Posterior cingulate gyrus (tissue), 11 donors: ENCODE measurements around the gene ESPN.
A peak's percentile ranks its signal among the peaks of the same experiment; 100 is the strongest.
"Not testable (repeated sequence)": the region's sequence is repeated elsewhere in the genome, so short reads cannot be mapped to it uniquely, and the experiment has no call there.

Experiments used
- DNase-seq, 10 donors: peaks; one replicate each; pipeline versions ENCODE4 v3.0.0 to v3.0.0-alpha.2; 2020 to 2021; ENCODE audit warnings: mixed read lengths in 3 of 10
- intact Hi-C: fragments of 100-400 bp; cut with DNase I; formaldehyde crosslinking; loops from one replicate; pipeline ENCODE4 v1.15.1; 2023

The ESPN gene

DNA sequence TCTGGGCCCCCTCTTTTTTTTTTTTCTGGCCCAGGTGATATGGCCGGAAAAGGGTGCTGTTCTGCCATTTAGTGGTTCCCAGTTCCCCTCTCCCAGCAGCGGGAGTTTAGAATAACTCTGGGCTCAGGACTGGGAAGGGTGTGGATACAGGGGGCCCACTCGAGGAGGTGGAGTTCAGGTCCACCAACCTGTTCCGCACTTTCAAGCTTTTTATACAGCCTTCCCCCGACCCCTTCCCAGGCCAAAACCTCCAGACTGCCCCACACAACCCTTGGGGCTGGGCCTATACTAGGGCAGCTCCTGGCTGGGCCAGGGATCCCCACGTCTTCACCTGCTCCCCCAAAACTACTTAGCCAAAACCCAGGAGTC is 66.5 kb downstream of the ESPN start:
- no peak for DNase-seq
- intact Hi-C loops: no loop called here

DNA sequence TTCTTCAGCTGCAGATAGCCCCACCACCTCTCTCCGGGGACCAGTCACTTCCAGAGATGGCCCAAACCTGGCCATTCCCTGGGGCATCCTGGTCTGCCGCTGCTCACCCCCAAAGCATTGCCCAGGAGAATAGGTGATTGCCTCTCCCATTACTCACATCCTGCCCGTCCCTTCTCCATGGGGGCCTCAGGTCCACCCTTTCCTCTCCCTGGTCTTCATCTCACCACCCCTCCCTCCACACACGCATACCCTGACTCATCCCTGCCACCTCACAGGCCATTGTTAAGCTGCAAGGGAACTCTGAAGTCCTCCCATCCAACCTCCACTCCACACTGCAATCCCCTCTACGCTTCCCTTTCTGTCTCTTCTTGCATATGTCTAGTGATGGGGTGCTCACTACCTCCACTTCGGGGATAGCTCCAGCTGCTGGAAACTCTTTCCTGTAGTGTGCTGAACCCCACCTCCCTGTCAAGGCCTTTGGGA is 66.9 kb downstream of the ESPN start, which contains the start of gene PLEKHG5:
TSS of gene PLEKHG5 (minus strand) at position 188 of the 483 bp plus-strand sequence. CDS start 14,096 bp downstream, outside the sequence.
- intact Hi-C loops: no loop called here
- peak in 1 of 10 donors; percentile 66 for DNase-seq

DNA sequence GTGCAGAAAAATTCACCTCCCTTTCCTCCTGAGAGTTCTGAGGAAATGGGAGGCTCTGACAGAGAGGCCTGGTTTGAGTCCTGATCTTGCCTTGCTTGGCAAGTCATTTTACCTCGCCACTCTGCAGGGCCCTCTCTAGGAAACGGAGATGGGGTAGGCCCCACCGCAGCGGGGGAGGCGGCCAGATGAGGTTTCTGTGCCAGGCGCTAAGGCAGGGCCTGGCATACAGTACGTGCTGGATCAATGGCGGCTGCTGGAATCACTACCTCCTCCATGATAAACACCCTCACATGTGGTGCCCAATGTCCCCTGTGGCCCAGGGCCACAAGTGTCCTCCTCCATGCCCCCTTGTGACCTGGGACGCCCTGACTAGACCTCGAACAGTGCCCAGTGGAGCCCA is 67.4 kb downstream of the ESPN start:
- DNase-seq: peak in 1 of 10 donors; percentile 67
- intact Hi-C loops: no loop called here

DNA sequence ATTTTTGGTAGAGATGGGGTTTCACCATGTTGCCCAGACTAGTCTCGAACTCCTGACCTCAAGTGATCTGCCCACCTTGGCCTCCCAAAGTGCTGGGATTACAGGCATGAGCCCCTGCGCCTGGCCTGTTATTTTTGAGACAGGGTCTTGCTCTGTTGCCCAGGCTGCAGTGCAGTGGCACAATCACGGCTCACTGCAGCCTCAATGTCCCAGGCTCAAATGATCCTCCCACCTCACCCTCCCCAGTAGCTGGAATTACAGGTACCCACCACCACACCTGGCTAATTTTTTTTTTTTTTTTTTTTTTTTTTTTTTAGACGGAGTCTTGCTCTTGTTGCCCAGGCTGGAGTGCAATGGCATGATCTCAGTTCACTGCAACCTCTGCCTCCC is 69.3 kb downstream of the ESPN start:
- intact Hi-C loops, DNase-seq: not testable (repeated sequence)

DNA sequence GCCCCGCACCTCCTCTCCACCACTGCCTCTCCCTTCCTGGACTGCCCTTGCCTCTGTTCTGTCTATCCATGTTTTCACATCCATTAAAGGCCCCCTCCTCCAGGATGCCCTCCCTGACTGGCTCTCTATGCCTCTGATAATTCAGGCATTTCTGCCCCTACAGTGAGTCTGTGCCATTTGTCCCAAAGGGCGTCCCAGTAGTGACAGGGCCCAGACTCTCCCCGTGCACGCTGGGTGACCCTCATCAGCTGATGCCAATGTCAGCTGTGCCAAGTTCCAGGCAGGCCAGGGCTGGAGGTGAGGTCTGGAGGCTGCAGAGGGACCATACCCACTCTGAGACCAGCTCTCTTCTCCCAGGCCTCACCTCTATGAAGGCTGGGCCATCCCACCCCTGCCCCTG is 70.1 kb downstream of the ESPN start:
- DNase-seq: no peak
- intact Hi-C loops: no loop called here

DNA sequence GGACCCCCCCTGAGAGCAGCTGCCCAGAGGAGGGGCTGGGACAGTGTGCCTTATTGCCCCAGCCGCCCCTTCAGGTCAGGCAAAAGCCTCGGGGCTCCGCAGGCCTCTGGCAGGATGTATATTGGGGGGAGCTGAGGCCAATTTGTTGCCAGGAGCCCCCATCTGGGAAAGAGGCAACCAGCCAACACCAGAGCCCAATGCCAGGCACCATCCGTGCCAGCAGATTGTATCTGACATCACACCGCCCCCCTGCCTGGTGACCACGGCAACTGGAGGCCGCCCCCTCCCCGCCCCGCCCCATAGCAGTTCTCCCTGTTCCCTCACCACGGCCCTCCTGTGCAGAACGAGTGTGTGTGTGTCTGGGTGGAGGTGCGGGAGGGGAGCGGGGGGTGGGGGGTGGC is 70.5 kb downstream of the ESPN start:
- intact Hi-C loops: no loop called here
- DNase-seq: peak in 5 of 10 donors; percentile 41 to 89 (median 69)

DNA sequence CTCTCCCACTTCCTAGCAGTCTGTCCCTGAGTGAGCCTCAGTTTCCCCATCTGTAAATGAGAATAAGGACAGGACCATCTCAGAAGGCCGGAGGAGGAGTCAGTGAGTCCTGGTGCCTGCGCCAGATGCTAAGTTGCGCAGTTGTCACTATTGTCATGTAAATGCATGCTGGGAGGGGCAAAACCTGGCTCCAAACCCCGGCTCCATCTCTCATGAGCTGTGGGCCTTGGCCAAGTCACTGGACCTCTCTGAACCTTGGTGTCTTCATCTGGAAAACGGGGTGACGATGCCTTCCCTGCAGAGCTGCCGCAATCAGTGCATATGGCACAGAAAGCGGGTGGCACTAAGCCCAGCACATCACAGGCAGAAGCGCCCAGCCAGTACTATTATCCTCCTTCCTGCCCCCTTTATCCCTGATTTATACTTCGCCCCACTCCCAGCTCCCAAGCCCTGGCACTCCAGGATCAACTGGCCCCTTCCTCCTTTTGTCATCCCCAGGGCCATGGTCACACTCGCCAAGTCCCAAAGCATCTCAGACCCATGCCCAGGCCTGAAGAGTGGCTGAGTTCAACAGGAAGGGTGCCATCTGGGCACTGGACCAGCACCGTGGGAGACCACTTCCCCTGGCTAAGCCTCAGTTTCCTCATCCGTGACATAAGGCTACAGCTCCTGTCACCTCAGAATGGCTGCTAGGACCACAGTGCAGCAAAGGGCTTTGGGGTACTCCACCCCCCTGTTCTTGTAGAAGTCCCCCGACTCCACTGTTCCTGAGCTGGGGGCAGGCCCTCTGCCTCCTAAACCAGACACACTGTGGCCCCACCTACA is 71.2 kb downstream of the ESPN start:
- peak in 3 of 10 donors; percentile 47 to 88 (median 57) for DNase-seq
- intact Hi-C loops: no loop called here

DNA sequence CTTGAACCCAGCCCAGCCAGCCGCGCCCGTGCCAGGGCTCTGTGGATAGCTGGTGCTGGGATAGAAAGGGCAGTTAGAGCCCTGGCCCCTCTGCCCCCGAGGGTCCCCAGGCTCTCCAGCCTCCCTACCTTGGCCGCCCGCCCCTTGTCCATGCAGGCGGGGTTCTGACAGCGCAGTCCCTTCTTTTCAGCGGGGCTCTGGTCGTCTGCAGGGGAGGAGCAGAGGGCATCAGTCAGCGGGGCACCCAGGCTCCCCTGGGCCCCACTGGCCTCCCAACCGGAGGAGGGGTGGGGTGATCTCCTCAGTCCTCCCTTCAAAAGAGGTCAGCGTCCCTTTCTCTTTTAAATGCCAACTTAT is 71.8 kb downstream of the ESPN start:
- intact Hi-C loops: no loop called here
- DNase-seq: peak in 1 of 10 donors; percentile 77

DNA sequence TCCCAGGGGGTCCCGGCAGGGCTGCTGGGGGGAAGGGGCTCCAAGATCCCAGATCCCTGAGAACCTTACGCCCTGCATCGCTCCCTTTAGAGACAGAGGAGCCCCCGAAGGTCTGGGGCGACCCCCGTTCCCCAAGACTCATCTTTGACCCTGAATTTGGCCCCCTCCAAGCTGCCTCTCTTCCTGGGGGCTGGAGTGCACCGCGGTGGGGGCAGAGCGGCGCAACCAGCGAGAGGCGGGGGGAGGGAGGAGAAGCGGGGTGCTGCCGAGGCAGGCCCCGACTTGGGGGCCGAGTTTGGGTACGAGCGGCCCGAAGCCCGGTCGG is 72.3 kb downstream of the ESPN start:
- DNase-seq: no peak
- intact Hi-C loops: no loop called here

DNA sequence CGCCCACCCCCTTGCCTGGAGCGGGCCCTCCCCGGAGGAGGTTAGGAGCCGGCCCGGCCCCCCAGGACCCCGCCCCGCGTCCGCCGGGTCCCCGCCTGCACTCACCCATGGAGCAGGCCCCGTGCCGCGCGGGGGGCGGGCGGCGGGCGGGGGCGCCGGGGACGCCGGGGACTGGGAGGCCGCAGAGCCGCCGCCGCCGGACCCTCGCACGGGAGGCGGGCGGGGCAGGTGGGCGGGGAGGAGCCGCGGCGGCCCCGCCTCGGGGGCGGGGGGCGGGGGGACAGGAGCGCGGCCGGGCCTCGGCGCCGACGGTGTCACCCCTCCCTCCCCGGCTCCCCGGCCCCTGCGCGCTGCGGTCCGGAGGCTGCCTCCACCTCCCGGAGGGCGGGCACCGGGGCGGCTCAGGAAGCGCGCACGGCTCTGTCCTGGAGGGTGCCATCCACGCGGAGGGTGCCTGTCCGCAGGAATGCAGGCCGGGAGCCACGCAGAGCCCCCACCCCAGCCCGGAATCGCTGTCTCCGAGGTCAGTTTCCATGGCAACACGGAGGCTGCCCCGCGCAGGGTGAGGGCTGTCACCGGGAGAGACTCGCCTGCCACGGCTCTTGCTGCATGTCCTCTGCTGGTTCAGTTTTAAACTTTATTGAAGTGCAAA is 72.8 kb downstream of the ESPN start:
- intact Hi-C loops: no loop called here
- peak in 6 of 10 donors; percentile 28 to 91 (median 66) for DNase-seq

DNA sequence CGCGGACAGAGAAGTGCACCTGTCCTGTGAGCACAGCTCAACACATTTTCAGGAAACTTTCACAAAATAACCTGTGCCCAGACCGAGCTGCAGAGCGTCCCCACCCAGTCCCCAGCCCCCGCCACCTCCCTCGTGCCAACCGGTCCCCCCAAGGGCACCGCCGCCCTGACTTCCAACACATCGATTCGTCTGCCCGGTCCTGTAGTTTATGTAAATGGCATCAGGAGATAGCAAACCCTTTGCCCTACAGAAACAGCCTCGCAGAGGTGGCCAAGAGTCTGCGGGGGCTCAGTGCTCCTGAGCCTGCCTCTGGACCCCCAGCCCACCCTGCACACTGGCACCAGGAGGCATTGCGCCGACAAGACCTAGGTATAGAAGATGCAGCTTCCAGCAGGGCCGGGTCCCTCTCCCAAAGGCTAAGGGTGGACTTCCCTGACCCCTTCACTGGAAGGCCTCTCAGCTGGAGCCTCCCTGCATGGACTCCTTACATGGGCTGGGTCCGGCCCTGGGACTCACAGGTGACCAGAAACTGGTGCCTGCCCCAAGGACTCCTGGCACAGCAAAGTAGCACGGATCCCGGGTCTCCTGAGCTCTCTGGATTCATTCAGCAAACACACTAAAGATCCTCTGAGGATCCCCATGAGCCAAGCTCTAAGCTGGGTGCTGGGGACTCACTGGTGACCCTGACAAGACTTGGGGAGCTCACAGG is 73.4 kb downstream of the ESPN start:
- intact Hi-C loops: no loop called here
- peak in 1 of 10 donors; percentile 81 for DNase-seq

DNA sequence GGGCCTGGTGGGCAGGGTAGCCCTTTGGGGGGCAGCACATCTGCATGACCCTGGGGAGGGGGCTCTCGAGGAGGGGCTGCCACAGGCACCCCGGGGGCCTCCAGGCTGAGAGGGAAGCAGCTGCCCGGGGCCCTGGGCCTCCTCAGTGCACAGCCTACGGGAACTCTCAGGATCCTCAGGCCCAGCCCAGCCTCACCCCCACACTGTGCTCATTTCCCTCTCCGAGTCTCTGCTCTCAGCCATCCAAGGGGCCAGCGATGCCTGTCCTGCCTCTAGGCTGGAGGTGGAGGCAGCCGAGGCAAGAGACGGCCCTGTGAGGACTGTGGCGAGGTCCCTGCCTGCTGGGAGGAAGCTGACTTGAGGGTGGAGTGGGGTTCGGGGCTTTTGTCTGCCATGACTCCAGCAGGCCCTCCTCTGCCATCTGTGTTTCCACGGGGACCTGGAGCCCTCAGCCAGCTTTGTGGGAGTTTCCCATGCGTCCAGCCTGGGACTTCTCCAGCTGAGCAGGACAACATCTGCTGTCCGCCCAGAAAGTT is 74.1 kb downstream of the ESPN start:
- intact Hi-C loops: no loop called here

DNA sequence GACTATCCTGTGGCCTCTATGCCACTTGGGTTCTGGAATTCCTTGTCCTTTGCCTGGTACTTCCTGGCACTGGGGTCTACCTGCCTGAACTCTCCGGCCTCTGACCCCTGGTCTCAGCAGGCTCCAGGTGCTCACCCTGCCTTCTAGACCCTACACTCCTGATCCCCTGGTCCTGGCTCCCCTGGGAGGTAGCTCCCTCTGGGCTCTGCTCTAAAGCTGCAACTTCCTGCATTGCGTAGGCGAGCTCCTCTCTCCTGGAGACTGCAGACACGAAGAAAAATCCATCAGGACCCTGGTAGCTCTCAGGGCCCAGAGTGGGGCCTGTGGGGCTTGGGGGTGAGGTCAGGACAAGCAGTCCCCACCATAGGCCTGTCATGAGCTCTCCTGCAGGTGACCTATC is 74.7 kb downstream of the ESPN start:
- DNase-seq: peak in 1 of 10 donors; percentile 89
- intact Hi-C loops: no loop called here

More for the DNA sequence above, 74.1 kb downstream of the ESPN start:
- DNase-seq: peak in 1 of 10 donors; percentile 84

DNA sequence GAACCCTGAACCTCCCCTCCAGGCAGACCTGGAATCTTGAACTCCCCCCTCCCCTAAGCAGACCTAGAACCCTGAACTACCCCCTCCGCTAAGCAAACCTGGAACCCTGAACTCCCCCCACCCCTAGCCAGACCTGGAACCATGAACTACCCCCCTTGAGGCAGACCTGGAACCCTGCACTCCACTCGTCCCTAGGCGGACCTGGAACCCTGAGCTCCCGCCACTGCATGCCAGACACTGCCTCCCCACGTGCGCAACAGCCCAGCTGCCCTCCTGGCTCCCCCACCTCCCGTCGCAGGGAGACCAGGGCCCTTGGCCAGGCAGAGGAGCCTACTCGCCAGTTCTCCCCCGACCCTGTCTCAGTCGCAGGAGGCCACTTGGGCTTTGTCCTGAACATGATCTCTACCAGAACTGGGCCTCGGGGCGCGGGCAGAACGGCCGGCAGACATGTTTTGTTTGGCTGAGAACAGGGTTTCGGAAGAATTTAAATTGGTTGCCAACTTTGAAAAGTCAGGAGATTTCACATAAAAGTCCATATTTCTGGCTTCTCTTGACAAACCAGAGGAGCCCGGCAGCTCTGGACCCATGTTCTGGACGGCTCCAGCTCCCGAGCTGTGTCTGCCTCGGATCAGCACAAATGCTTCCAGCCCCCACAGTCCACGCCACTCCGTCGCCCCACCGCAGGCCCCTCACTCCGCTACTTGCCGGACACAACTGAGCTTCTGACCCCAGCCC is 76.1 kb downstream of the ESPN start:
- intact Hi-C loops: no loop called here
- no peak for DNase-seq

DNA sequence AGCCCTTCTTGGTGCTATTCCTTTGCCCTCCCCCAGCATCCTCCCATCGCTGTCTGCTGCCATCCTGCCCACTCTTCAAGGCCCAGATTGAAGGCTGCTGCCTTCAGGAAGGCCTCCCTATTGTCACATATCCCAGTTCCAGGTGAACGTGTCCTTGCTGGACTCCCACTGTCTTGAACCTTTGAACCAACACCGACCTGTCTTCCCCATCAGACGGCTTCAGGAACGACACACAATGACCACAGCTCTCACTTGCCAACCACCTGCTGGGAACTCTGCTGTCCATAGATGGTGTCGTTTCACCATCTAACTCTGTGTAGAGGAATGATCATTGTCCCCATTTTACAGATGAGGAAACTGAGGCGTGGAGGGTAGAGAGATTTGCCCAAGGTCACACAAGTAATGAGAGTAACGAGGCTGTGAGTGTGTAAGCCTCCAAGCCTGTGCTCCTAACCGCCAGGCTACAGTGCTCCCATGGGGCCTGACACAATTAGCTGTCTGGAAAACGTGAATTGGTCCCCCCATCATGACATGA is 76.8 kb downstream of the ESPN start:
- DNase-seq: no peak

DNA sequence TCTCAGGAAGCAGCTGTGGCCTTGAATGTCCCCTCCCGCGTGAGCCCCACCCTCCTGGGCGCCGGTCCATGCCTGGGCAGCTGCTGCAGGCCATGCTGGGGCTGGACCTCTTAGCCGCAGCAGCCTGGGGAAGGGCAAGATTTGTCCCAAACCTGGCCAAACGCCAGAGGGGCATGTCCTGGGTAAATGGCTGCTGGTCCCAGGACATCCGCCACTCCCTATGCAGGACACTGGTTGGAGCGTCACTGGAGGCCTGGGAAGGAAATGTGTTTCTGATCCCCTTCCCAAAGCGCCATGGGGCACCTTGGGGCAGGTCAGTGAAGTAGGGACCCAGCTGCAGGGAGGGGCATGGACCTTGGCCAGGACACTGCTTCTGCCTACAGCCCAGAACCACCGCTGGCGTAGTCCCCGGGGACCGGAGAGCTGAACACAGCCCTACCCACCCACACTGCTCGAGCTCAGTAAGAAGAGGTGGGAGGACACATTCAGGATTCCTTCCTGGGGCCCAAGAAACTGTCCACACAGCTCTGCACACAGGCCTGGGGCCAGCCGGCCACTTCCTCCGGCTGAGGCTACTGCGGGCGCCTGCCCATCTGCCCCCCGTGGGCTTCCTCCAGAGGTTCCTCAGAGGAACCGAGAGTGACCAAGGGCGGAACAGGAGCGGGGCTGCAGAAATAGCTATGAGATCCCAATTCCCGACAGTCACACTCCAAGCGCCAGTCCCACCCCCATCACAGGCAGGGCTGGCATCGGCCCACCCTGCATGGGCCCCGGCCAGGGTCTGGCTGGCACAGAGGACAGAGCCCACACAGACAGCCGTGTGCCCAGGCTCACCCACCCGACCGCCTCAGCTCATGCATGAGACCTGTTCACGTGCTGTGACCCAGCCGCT is 77.7 kb downstream of the ESPN start:
- peak in 5 of 10 donors; percentile 35 to 91 (median 40) for DNase-seq
- intact Hi-C loops: no loop called here

More for the DNA sequence above, 76.8 kb downstream of the ESPN start:
- intact Hi-C loops: no loop called here

DNA sequence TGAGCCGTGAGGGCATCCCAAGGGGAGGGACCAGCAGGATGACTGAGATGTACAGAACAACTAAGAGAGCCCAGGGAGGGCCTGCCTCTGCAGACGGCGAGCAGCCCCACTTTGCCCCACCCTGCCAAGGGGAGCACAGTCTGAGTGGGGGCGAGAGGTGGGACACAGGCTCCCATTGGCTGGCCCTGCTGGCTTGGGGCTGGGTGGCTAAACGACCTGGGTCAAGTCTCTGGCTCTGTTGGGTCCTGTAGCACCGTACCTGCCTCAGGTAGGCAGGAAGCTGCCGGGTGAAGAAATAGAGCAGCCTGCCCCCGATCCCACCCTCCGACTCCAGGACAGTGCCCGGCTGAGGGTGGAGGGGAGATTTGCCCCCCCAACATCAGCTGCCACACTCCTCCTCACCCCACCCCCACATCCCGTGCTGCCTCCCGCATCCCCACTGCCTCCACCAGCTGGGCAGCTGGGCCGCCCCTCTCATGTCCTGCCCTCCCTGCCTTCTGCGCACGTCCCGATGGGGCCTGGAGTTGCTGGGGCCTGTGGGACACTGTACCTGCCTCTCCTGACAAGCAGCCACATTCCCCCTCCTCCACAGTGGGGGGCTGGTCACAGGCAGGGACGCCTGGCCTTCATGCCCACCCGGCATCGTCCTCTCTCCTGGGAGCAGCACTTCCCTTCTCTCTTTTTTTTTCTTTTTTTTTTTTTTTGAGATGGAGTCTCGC is 79.5 kb downstream of the ESPN start:
- intact Hi-C loops: no loop called here
- DNase-seq: no peak

DNA sequence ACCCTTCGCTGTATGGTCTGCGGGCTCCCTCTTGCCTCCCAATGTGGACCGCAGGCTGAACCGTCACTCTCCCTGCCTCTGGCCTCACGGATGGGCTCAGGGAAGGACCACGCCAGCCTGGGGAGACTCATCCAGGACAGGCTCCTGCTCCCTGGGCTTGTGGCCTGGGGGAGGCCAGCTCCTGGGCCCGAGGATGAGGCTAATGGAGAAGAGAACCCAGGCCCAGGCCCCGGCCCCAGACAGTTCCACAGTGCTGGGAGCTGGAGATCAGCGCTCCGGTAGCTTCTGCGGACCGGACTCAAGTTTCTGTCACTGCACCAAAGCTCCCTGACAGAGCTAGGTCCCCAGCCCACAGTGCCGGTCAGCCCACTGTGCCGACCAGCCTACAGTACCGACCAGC is 80.3 kb downstream of the ESPN start:
- peak in 1 of 10 donors; percentile 76 for DNase-seq
- intact Hi-C loops: no loop called here
